ENCODE data around the gene CRYBG3. TPM values are rescaled to one million over a fixed set of nuclear protein-coding genes. Genes with fewer than 3 reads are reported as not detected.
"Not testable (repeated sequence)": the region's sequence is repeated elsewhere in the genome, so short reads cannot be mapped to it uniquely, and the experiment has no call there.

The CRYBG3 gene
- total RNA-seq, 1 donor from 2014 or later, result 18.5 TPM

DNA sequence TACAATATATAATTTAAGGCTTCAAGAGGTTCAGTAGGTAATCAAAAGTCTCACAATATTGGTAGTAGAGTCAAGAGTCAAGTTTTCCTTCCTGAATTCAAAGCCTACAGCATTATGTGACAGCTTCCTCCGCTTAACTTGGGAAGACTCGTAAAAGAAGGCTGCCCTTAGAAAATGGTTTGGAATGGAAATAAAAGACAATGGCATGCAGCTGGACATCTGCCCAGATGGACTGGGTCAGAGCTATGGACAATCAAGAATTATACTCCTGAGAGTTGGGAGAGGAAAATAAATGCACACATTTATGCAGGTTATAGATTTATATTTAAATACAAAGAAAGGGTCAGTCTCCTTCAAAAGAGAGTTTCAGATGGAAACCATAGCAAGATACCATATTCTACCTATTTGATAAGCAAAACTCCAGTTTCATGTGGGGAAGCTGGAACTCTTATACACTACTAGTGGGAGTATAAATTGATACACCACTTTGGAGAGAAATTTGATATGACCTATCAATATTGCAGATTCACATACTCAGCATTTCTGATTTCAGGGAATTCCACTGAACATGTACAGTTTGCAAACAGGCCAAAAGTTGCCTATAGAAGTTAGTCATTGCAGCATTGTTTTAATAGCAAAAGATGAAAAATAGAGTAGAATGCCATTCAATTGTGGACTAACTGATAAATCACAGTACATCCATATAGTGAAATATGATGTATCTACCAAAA lies 6.1 kb downstream of the CRYBG3 start:
- Mint-ChIP-seq H3K36me3 (ENCODE audit: low read depth, unreplicated experiment) (peaks cover 4% of the 10 kb centered on the region), H3K27me3 (ENCODE audit: unreplicated experiment) (peaks cover 9% of the 10 kb centered on the region), H3K9me3 (ENCODE audit: unreplicated experiment) (no peaks in the 10 kb centered on the region), H3K27ac (ENCODE audit: unreplicated experiment) (no peak overlapping the region), H3K4me1 (ENCODE audit: unreplicated experiment) (peaks cover 13% of the 10 kb centered on the region), H3K4me3 (ENCODE audit: unreplicated experiment) (no peak overlapping the region)
- TF ChIP-seq CTCF (IDR thresholded peaks at IDR 0.05; ENCODE audit: unreplicated experiment), result no peak
- no peak for DNase-seq (ENCODE audit: low spot score)

GRCh38 chr3:97829198-97829597 lies 7.4 kb downstream of the CRYBG3 start:
- peaks cover 4% of the 10 kb centered on the region for H3K36me3 Mint-ChIP-seq (ENCODE audit: low read depth, unreplicated experiment)

GRCh38 chr3:97830638-97831037 lies 8.8 kb downstream of the CRYBG3 start:
- no peak for TF ChIP-seq CTCF (IDR thresholded peaks at IDR 0.05; ENCODE audit: unreplicated experiment)
- Mint-ChIP-seq H3K27ac (ENCODE audit: unreplicated experiment) (no peak overlapping the region), H3K36me3 (ENCODE audit: low read depth, unreplicated experiment) (peaks cover 4% of the 10 kb centered on the region), H3K27me3 (ENCODE audit: unreplicated experiment) (no peaks in the 10 kb centered on the region), H3K4me3 (ENCODE audit: unreplicated experiment) (no peak overlapping the region), H3K9me3 (ENCODE audit: unreplicated experiment) (no peaks in the 10 kb centered on the region), H3K4me1 (ENCODE audit: unreplicated experiment) (no peaks in the 10 kb centered on the region)
- no peak for DNase-seq (ENCODE audit: low spot score)

More at GRCh38 chr3:97829198-97829597, 7.4 kb downstream of the CRYBG3 start:
- no peak for TF ChIP-seq CTCF (IDR thresholded peaks at IDR 0.05; ENCODE audit: unreplicated experiment)
- no peak for DNase-seq (ENCODE audit: low spot score)
- Mint-ChIP-seq H3K27ac (ENCODE audit: unreplicated experiment) (no peak overlapping the region), H3K27me3 (ENCODE audit: unreplicated experiment) (peaks cover 3% of the 10 kb centered on the region), H3K9me3 (ENCODE audit: unreplicated experiment) (no peaks in the 10 kb centered on the region), H3K4me3 (ENCODE audit: unreplicated experiment) (no peak overlapping the region), H3K4me1 (ENCODE audit: unreplicated experiment) (peaks cover 6% of the 10 kb centered on the region)

- Mint-ChIP-seq H3K4me1 (ENCODE audit: unreplicated experiment) (no peaks in the 10 kb centered on the region), H3K9me3 (ENCODE audit: unreplicated experiment) (no peaks in the 10 kb centered on the region), H3K27ac (ENCODE audit: unreplicated experiment) (no peak overlapping the region), H3K4me3 (ENCODE audit: unreplicated experiment) (no peak overlapping the region), H3K27me3 (ENCODE audit: unreplicated experiment) (no peaks in the 10 kb centered on the region), H3K36me3 (ENCODE audit: low read depth, unreplicated experiment) (peaks cover 4% of the 10 kb centered on the region)
- TF ChIP-seq CTCF (IDR thresholded peaks at IDR 0.05; ENCODE audit: unreplicated experiment), result no peak
- no peak for DNase-seq (ENCODE audit: low spot score)
Observed at GRCh38 chr3:97831140-97831539, 9.3 kb downstream of the CRYBG3 start.

- DNase-seq (ENCODE audit: low spot score); H3K36me3 Mint-ChIP-seq (ENCODE audit: low read depth, unreplicated experiment); H3K9me3 Mint-ChIP-seq (ENCODE audit: unreplicated experiment); H3K4me1 Mint-ChIP-seq (ENCODE audit: unreplicated experiment); H3K27me3 Mint-ChIP-seq (ENCODE audit: unreplicated experiment); H3K4me3 Mint-ChIP-seq (ENCODE audit: unreplicated experiment); H3K27ac Mint-ChIP-seq (ENCODE audit: unreplicated experiment): not testable (repeated sequence)
Observed at GRCh38 chr3:97833184-97833583, 11.4 kb downstream of the CRYBG3 start.
